ENCODE data around the gene ARRB2.

ARRB2 gene

GRCh38 chr17:4721203-4722135, 11.0 kb downstream of the ARRB2 start:
- no peak for DNase-seq (ENCODE audit: extremely low spot score, insufficient read length, low read depth)
- peak; percentile 82 for FAIRE-seq

GRCh38 chr17:4722678-4723240, 12.3 kb downstream of the ARRB2 start:
- FAIRE-seq (no peak), DNase-seq (ENCODE audit: extremely low spot score, insufficient read length, low read depth) (no peak)

GRCh38 chr17:4724650-4725049, 14.2 kb downstream of the ARRB2 start:
- FAIRE-seq (no peak), DNase-seq (ENCODE audit: extremely low spot score, insufficient read length, low read depth) (no peak)

- no peak for FAIRE-seq
These were observed 15.3 kb downstream of the ARRB2 start for GRCh38 chr17:4725646-4726310.

GRCh38 chr17:4728124-4728523, 17.7 kb downstream of the ARRB2 start:
- DNase-seq (ENCODE audit: extremely low spot score, insufficient read length, low read depth) (no peak), FAIRE-seq (peak; percentile 65)

More at GRCh38 chr17:4725646-4726310, 15.3 kb downstream of the ARRB2 start:
- no peak for DNase-seq (ENCODE audit: extremely low spot score, insufficient read length, low read depth)

GRCh38 chr17:4733073-4733531, 22.7 kb downstream of the ARRB2 start:
- FAIRE-seq: peak; percentile 82
- DNase-seq (ENCODE audit: extremely low spot score, insufficient read length, low read depth): no peak

GRCh38 chr17:4734857-4735475, 24.5 kb downstream of the ARRB2 start:
- FAIRE-seq (no peak), DNase-seq (ENCODE audit: extremely low spot score, insufficient read length, low read depth) (no peak)

GRCh38 chr17:4735876-4736651, 25.6 kb downstream of the ARRB2 start:
- FAIRE-seq: no peak
- DNase-seq (ENCODE audit: extremely low spot score, insufficient read length, low read depth): no peak

- DNase-seq (ENCODE audit: extremely low spot score, insufficient read length, low read depth): no peak
- FAIRE-seq: no peak
These were observed 28.0 kb downstream of the ARRB2 start for GRCh38 chr17:4738136-4739121.

GRCh38 chr17:4739122-4740024, 28.9 kb downstream of the ARRB2 start, which contains the start of the genes CXCL16 and ZMYND15:
Gene CXCL16 (minus strand): TSS chr17:4739928. CDS start chr17:4739339, 589 bp downstream.
Gene ZMYND15 (plus strand): TSS chr17:4739833. CDS start chr17:4740549, 716 bp downstream.
- no peak for FAIRE-seq
- DNase-seq (ENCODE audit: extremely low spot score, insufficient read length, low read depth): peak; percentile 58

- no peak for FAIRE-seq
These were observed 29.6 kb downstream of the ARRB2 start for GRCh38 chr17:4740025-4740351.

GRCh38 chr17:4740584-4740983, 30.2 kb downstream of the ARRB2 start:
- no peak for DNase-seq (ENCODE audit: extremely low spot score, insufficient read length, low read depth)
- no peak for FAIRE-seq

More at GRCh38 chr17:4740025-4740351, 29.6 kb downstream of the ARRB2 start:
- DNase-seq (ENCODE audit: extremely low spot score, insufficient read length, low read depth): no peak

- no peak for DNase-seq (ENCODE audit: extremely low spot score, insufficient read length, low read depth)
- FAIRE-seq: no peak
These were observed 31.1 kb downstream of the ARRB2 start for GRCh38 chr17:4741544-4741943.

GRCh38 chr17:4742133-4742532, 31.7 kb downstream of the ARRB2 start:
- FAIRE-seq (no peak), DNase-seq (ENCODE audit: extremely low spot score, insufficient read length, low read depth) (no peak)

- FAIRE-seq (no peak), DNase-seq (ENCODE audit: extremely low spot score, insufficient read length, low read depth) (no peak)
These were observed 32.2 kb downstream of the ARRB2 start for GRCh38 chr17:4742629-4743028.

GRCh38 chr17:4743216-4743615, 32.8 kb downstream of the ARRB2 start:
- DNase-seq (ENCODE audit: extremely low spot score, insufficient read length, low read depth) (no peak), FAIRE-seq (no peak)

GRCh38 chr17:4743898-4744297, 33.5 kb downstream of the ARRB2 start:
- DNase-seq (ENCODE audit: extremely low spot score, insufficient read length, low read depth): no peak
- FAIRE-seq: no peak

All from GM18507 (cell line).